Activated CD8-positive, alpha-beta memory T cell treated with anti-CD3 and anti-CD28 coated beads, Interleukin-2, amount 10 ng/mL, durations not matched to agents 7 days and 5 days (primary cell): ENCODE results near the gene ADGRG3. TPM values are rescaled to one million over a fixed set of nuclear protein-coding genes. Genes with fewer than 3 reads are reported as not detected.
"Not testable (repeated sequence)": the region's sequence is repeated elsewhere in the genome, so short reads cannot be mapped to it uniquely, and the experiment has no call there.

ENCODE experiments used
- ATAC-seq: fragments of 150-1000 bp; cut with Tn5 transposase; one replicate; pipeline ENCODE4 v1.10.0; 2021; ENCODE audit warnings: moderate library complexity
- CTCF ChIA-PET: fragments of 350-600 bp; sonication (Branson Sonifier 250); formaldehyde crosslinking; loops from one replicate; lab custom pipeline; 2021; ENCODE audit warnings: antibody characterized with exemption; lab: Charles Lee
- DNase-seq: peaks from one replicate; pipeline ENCODE4 v3.0.0-alpha.2; 2020
- H3K27ac Mint-ChIP-seq: one replicate; pipeline ENCODE4 v1.8.0; 2021; ENCODE audit warnings: mild to moderate bottlenecking, mixed read lengths
- H3K27me3 Mint-ChIP-seq: one replicate; pipeline ENCODE4 v1.8.0; 2021; ENCODE audit warnings: mixed read lengths
- H3K36me3 Mint-ChIP-seq: one replicate; pipeline ENCODE4 v1.8.0; 2021; ENCODE audit warnings: mild to moderate bottlenecking, mixed read lengths
- H3K4me1 Mint-ChIP-seq: one replicate; pipeline ENCODE4 v1.8.0; 2021; ENCODE audit warnings: mixed read lengths
- H3K4me3 Mint-ChIP-seq: one replicate; pipeline ENCODE4 v1.8.0; 2021; ENCODE audit warnings: mild to moderate bottlenecking, moderate library complexity, mixed read lengths
- H3K9me3 Mint-ChIP-seq: one replicate; pipeline ENCODE4 v1.8.0; 2022; ENCODE audit warnings: low read depth, mixed read lengths
- total RNA-seq, 2 experiments: library from RNA; stranded (reverse); gene quantifications; one replicate each; pipeline ENCODE4 v1.2.3, GENCODE V29; 2021

Gene ADGRG3
- total RNA-seq, 2 experiments from 2014 or later: not detected

DNA sequence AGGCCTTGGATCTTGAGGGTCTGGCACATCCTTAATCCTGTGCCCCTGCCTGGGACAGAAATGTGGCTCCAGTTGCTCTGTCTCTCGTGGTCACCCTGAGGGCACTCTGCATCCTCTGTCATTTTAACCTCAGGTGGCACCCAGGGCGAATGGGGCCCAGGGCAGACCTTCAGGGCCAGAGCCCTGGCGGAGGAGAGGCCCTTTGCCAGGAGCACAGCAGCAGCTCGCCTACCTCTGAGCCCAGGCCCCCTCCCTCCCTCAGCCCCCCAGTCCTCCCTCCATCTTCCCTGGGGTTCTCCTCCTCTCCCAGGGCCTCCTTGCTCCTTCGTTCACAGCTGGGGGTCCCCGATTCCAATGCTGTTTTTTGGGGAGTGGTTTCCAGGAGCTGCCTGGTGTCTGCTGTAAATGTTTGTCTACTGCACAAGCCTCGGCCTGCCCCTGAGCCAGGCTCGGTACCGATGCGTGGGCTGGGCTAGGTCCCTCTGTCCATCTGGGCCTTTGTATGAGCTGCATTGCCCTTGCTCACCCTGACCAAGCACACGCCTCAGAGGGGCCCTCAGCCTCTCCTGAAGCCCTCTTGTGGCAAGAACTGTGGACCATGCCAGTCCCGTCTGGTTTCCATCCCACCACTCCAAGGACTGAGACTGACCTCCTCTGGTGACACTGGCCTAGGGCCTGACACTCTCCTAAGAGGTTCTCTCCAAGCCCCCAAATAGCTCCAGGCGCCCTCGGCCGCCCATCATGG is 4.0 kb upstream of the ADGRG3 start:
- DNase-seq (no peak), ATAC-seq (no peak)
- CTCF ChIA-PET: interaction anchor here (0.7 kb wide), 1 partner anchor 135 kb away, joined by 4 read pairs; no protein-coding TSS in a partner anchor
- Mint-ChIP-seq H3K27ac (no peak overlapping the region), H3K4me3 (no peak overlapping the region), H3K4me1 (peaks cover 2% of the 10 kb centered on the region), H3K9me3 (no peaks in the 10 kb centered on the region), H3K36me3 (no peaks in the 10 kb centered on the region), H3K27me3 (no peaks in the 10 kb centered on the region)

DNA sequence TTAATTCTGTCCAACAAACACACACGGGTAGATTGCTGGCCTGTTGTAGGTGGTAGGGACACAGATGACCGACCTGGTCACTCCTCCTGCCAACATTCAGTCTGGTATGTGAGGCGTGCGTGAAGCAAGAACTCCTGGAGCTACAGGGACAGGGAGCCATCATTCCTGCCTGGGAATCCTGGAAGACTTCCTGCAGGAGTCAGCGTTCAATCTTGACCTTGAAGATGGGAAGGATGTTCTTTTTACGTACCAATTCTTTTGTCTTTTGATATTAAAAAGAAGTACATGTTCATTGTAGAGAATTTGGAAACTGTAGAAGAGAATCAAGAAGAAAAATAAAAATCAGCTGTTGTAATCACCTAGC is 3.5 kb upstream of the ADGRG3 start:
- DNase-seq (no peak), ATAC-seq (no peak)
- H3K36me3 Mint-ChIP-seq: no peaks in the 10 kb centered on the region
- CTCF ChIA-PET: interaction anchor here (0.7 kb wide), 1 partner anchor 135 kb away, joined by 4 read pairs; no protein-coding TSS in a partner anchor
- no peaks in the 10 kb centered on the region for H3K27me3 Mint-ChIP-seq
- H3K4me3 Mint-ChIP-seq: no peak overlapping the region
- no peaks in the 10 kb centered on the region for H3K9me3 Mint-ChIP-seq
- H3K4me1 Mint-ChIP-seq: peaks cover 6% of the 10 kb centered on the region
- H3K27ac Mint-ChIP-seq: no peak overlapping the region

DNA sequence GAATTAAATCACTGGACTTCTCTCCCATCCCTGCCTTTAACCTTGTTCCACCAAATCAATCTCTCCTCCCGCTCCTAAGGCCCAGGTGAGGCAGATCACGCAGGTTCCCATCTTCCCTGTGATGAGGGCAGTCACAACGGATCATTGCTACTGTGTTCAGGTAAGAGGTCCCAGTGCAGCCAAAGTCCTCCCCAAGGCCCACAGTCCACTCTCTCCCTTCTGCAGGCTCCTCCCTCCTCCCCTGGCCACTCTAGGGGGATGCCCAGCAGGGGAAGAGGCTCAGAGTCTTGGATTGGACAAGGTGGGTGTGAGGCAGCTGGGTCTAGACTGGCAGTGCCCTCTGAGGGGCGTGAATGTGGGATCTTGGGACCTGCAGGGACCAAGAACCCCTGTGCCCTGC is 2.6 kb upstream of the ADGRG3 start:
- CTCF ChIA-PET: interaction anchor here (0.6 to 1.1 kb wide), 2 partner anchors 17 to 644 kb away, joined by 3 to 4 read pairs; no protein-coding TSS in a partner anchor
- Mint-ChIP-seq H3K4me1 (peaks cover 7% of the 10 kb centered on the region), H3K4me3 (no peak overlapping the region), H3K27me3 (peaks cover 4% of the 10 kb centered on the region), H3K27ac (no peak overlapping the region), H3K9me3 (no peaks in the 10 kb centered on the region), H3K36me3 (no peaks in the 10 kb centered on the region)
- ATAC-seq (no peak), DNase-seq (no peak)

GRCh38 chr16:57666353-57667047 is 1.6 kb upstream of the ADGRG3 start:
- DNase-seq (no peak), ATAC-seq (no peak)
- Mint-ChIP-seq H3K9me3 (no peaks in the 10 kb centered on the region), H3K36me3 (no peaks in the 10 kb centered on the region), H3K4me3 (no peak overlapping the region), H3K27ac (no peak overlapping the region), H3K27me3 (peaks cover 8% of the 10 kb centered on the region), H3K4me1 (peaks cover 7% of the 10 kb centered on the region)
- CTCF ChIA-PET: interaction anchor here (1.0 to 1.4 kb wide), 3 partner anchors 18 to 192 kb away, joined by 3 to 4 read pairs (median 4); no protein-coding TSS in a partner anchor

DNA sequence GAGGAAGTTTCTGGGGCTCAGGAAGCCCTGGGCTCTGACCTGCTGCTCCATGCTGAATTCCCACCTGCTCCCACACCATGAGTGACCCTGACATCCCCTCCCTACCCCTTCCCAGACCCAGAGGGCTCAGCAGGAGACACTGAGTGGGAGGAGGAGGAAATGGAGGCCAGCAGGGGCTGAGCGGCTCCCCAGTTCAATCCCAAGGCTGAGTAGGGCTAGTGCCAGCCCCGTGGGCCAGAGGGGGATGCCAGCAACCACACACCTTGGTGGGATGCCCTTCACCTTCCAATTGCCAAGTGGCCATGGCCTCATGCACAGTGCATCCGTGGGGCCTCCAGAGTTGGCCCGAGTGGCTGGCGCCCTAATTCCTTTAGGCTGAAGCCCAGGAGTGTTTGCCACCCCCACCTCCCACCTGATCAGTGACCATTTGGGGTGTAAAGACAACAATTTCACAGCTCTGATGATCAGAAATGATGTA is 1.0 kb upstream of the ADGRG3 start:
- Mint-ChIP-seq H3K4me1 (peaks cover 7% of the 10 kb centered on the region), H3K9me3 (no peaks in the 10 kb centered on the region), H3K27me3 (peaks cover 11% of the 10 kb centered on the region), H3K27ac (no peak overlapping the region), H3K4me3 (no peak overlapping the region), H3K36me3 (no peaks in the 10 kb centered on the region)
- no peak for DNase-seq
- no peak for ATAC-seq
- CTCF ChIA-PET: interaction anchor here (0.6 to 1.4 kb wide), 4 partner anchors 15 to 191 kb away, joined by 3 to 4 read pairs (median 3); no protein-coding TSS in a partner anchor

- H3K4me1 Mint-ChIP-seq: peaks cover 7% of the 10 kb centered on the region
- peaks cover 11% of the 10 kb centered on the region for H3K27me3 Mint-ChIP-seq
- ATAC-seq (no peak), DNase-seq (no peak)
- CTCF ChIA-PET: interaction anchor here (0.6 to 1.4 kb wide), 6 partner anchors 16 to 190 kb away, joined by 3 to 4 read pairs (median 4); no protein-coding TSS in a partner anchor
- H3K4me3 Mint-ChIP-seq: no peak overlapping the region
- no peaks in the 10 kb centered on the region for H3K9me3 Mint-ChIP-seq
- no peaks in the 10 kb centered on the region for H3K36me3 Mint-ChIP-seq
- no peak overlapping the region for H3K27ac Mint-ChIP-seq
Measured at GRCh38 chr16:57667526-57668262, 412 bp upstream of the ADGRG3 start.

DNA sequence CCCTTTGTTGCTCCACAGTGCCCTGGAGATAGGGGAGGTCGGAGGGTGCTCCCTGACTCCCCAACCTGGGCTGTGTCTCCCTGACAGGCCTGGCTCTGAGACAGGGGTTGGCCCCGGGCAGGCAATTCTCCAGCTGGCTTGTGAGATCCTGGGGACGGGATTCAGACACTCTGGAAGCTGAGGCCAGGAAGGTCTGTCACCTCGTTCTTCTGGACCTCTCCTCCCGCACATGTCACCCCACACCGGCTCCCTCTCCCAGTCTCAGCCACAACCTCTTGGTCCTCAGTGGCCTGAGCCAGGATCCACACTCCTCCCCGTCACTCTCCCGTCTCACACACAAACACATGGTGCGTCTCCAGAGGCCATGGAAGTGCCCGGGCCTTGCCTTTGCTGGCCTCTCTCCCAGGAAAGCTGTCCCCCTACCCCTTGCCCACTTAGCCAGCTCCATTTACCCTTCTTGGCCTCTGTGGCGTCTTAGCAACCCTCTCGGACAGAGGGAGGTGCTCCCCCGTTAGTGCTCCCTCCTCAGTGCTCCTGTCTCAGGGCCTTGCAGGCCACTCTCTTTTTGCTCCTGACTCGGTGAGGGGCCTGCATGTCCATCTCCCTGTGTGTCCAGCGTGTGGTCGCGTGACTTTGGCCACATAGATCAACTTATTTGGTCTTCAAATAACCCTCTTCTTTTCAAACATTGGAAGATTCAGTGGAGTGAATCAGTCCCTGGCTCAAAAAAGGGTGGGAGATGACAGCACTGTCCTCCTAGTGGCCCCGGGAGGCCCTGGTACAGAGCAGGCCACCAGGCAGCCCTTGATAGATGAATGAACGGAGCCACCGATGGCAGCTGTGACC is 747 bp downstream of the ADGRG3 start:
- CTCF ChIA-PET: interaction anchor here (1.2 to 1.4 kb wide), 2 partner anchors 13 to 87 kb away, joined by 3 to 4 read pairs; no protein-coding TSS in a partner anchor
- H3K4me3 Mint-ChIP-seq: no peak overlapping the region
- ATAC-seq (no peak), DNase-seq (no peak)
- H3K36me3 Mint-ChIP-seq: no peaks in the 10 kb centered on the region
- peaks cover 22% of the 10 kb centered on the region for H3K27me3 Mint-ChIP-seq
- no peak overlapping the region for H3K27ac Mint-ChIP-seq
- H3K9me3 Mint-ChIP-seq: no peaks in the 10 kb centered on the region
- H3K4me1 Mint-ChIP-seq: peaks cover 7% of the 10 kb centered on the region

GRCh38 chr16:57669476-57670162 is 1.5 kb downstream of the ADGRG3 start:
- no peak for ATAC-seq
- Mint-ChIP-seq H3K4me3 (no peak overlapping the region), H3K4me1 (peaks cover 7% of the 10 kb centered on the region), H3K9me3 (no peaks in the 10 kb centered on the region), H3K27me3 (peaks cover 26% of the 10 kb centered on the region), H3K27ac (no peak overlapping the region), H3K36me3 (no peaks in the 10 kb centered on the region)
- no peak for DNase-seq
- CTCF ChIA-PET: interaction anchor here (1.4 kb wide), 1 partner anchor 13 kb away, joined by 3 read pairs; no protein-coding TSS in a partner anchor

DNA sequence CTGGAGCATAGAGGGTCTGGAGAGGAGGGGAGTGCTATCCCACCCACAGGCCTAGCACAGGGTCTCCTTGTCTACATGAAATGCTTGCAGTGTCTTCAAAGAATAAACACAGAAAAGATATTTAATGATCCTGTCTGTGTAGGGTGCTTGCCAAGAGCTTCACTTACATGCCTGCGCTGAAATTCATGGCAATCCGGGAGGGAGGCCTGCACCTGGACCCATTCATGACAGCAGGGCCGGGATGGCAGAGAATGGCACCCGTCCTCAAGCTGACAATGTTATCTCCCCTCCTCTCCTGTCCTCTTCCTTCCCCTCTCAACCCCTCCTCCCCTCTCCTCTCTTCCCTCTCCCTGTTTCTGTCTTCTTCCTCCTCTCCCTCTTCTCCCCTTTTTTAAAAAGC is 2.1 kb downstream of the ADGRG3 start:
- peaks cover 26% of the 10 kb centered on the region for H3K27me3 Mint-ChIP-seq
- ATAC-seq: no peak
- no peak overlapping the region for H3K27ac Mint-ChIP-seq
- no peaks in the 10 kb centered on the region for H3K36me3 Mint-ChIP-seq
- H3K4me1 Mint-ChIP-seq: peaks cover 7% of the 10 kb centered on the region
- H3K9me3 Mint-ChIP-seq: no peaks in the 10 kb centered on the region
- CTCF ChIA-PET: interaction anchor here (1.4 kb wide), 1 partner anchor 12 kb away, joined by 3 read pairs; no protein-coding TSS in a partner anchor
- DNase-seq: no peak
- no peak overlapping the region for H3K4me3 Mint-ChIP-seq

- H3K4me3 Mint-ChIP-seq, H3K27ac Mint-ChIP-seq, H3K9me3 Mint-ChIP-seq, H3K4me1 Mint-ChIP-seq, H3K36me3 Mint-ChIP-seq, ATAC-seq, DNase-seq: not testable (repeated sequence)
- H3K27me3 Mint-ChIP-seq: peaks cover 26% of the 10 kb centered on the region
- CTCF ChIA-PET: interaction anchor here (1.1 to 2.4 kb wide), 5 partner anchors 10 to 95 kb away, joined by 3 to 8 read pairs (median 4); no protein-coding TSS in a partner anchor
Measured at GRCh38 chr16:57671451-57671850, 3.3 kb downstream of the ADGRG3 start.

GRCh38 chr16:57672416-57672815 is 4.3 kb downstream of the ADGRG3 start:
- DNase-seq (no peak), ATAC-seq (no peak)
- H3K4me3 Mint-ChIP-seq: no peak overlapping the region
- no peak overlapping the region for H3K27ac Mint-ChIP-seq
- CTCF ChIA-PET: interaction anchor here (1.0 to 2.4 kb wide), 5 partner anchors 9 to 148 kb away, joined by 4 to 8 read pairs (median 4); no protein-coding TSS in a partner anchor
- H3K9me3 Mint-ChIP-seq: no peaks in the 10 kb centered on the region
- peaks cover 7% of the 10 kb centered on the region for H3K4me1 Mint-ChIP-seq
- peaks cover 29% of the 10 kb centered on the region for H3K27me3 Mint-ChIP-seq
- no peaks in the 10 kb centered on the region for H3K36me3 Mint-ChIP-seq
